IMR-90 (cell line): ENCODE results near the gene LIMK2. TPM values are rescaled to one million over a fixed set of nuclear protein-coding genes. Genes with fewer than 3 reads are reported as not detected.

ENCODE experiments used
- ATAC-seq: fragments of 200-7000 bp; cut with Tn5 transposase; 2 replicates; pipeline ENCODE4 v1.9.1; 2020; ENCODE audit warnings: low read depth, mild to moderate bottlenecking, moderate library complexity
- BruUV-seq: library from RNA; stranded (reverse); fragments of 400-500 nt; replicated peaks from 2 replicates; lab custom pipeline; 2021; lab: Mats Ljungman, UMichigan
- CTCF ChIA-PET: fragments of 300-600 bp; formaldehyde crosslinking; extraction: SDS; loops from one replicate; lab custom pipeline; 2021; ENCODE audit warnings: antibody characterized with exemption; lab: Yijun Ruan, JAX
- POLR2A ChIA-PET: fragments of 300-600 bp; sonication (Branson Sonifier 250); formaldehyde crosslinking; loops from one replicate; lab custom pipeline; 2022; ENCODE audit warnings: antibody characterized with exemption; ENCODE audit not compliant: unreplicated experiment; lab: Charles Lee
- DNase-seq: peaks from one replicate; pipeline ENCODE4 v3.0.0; 2013
- H2AFZ ChIP-seq: replicated peaks from 2 replicates; pipeline ENCODE3; 2013; ENCODE audit warnings: low read length, mild to moderate bottlenecking; ENCODE audit not compliant: poor library complexity
- H2AK5ac ChIP-seq: 2 replicates; pipeline ENCODE4 v1.6.1; 2013; ENCODE audit warnings: low read depth, low read length, inconsistent platforms
- H2AK9ac ChIP-seq: replicated peaks from 2 replicates; pipeline ENCODE3; 2013; ENCODE audit warnings: mild to moderate bottlenecking, low read depth, low read length, moderate library complexity; ENCODE audit not compliant: poor library complexity
- H2BK120ac ChIP-seq: 2 replicates; pipeline ENCODE4 v1.6.1; 2013; ENCODE audit warnings: low read depth, low read length, inconsistent platforms
- H2BK15ac ChIP-seq: 3 replicates; pipeline ENCODE4 v1.6.1; 2013; ENCODE audit warnings: low read depth, low read length, inconsistent platforms
- H2BK20ac ChIP-seq: 2 replicates; pipeline ENCODE4 v1.6.1; 2013; ENCODE audit warnings: low read depth, mild to moderate bottlenecking, inconsistent platforms, low read length, moderate library complexity
- H2BK5ac ChIP-seq: 2 replicates; pipeline ENCODE4 v1.6.1; 2013; ENCODE audit warnings: mild to moderate bottlenecking, low read depth, low read length, inconsistent platforms; ENCODE audit not compliant: poor library complexity, severe bottlenecking
- H3K14ac ChIP-seq: replicated peaks from 2 replicates; pipeline ENCODE4 v1.6.1; 2013; ENCODE audit warnings: low read depth, low read length, inconsistent platforms
- H3K18ac ChIP-seq: 2 replicates; pipeline ENCODE4 v1.6.1; 2013; ENCODE audit warnings: low read depth, low read length, control low read depth
- H3K23ac ChIP-seq: 2 replicates; pipeline ENCODE4 v1.6.1; 2013; ENCODE audit warnings: low read depth, low read length, inconsistent platforms
- H3K27ac ChIP-seq: 2 replicates; pipeline ENCODE4 v1.5.1; 2013; ENCODE audit warnings: mild to moderate bottlenecking, control low read depth, low read length; ENCODE audit not compliant: insufficient read depth
- H3K27me3 ChIP-seq: 2 replicates; pipeline ENCODE4 v1.6.1; 2013; ENCODE audit warnings: low read length; ENCODE audit not compliant: control insufficient read depth, insufficient read depth
- H3K36me3 ChIP-seq: 2 replicates; pipeline ENCODE4 v1.6.1; 2013; ENCODE audit warnings: low read length, mixed read lengths; ENCODE audit not compliant: control insufficient read depth, insufficient read depth
- H3K4ac ChIP-seq: 2 replicates; pipeline ENCODE4 v1.6.1; 2013; ENCODE audit warnings: low read depth, low read length, inconsistent platforms
- H3K4me1 ChIP-seq: 2 replicates; pipeline ENCODE4 v1.6.1; 2013; ENCODE audit warnings: low read length, mixed read lengths; ENCODE audit not compliant: control insufficient read depth, insufficient read depth
- H3K4me2 ChIP-seq: 2 replicates; pipeline ENCODE4 v1.6.1; 2013; ENCODE audit warnings: low read depth, mild to moderate bottlenecking, control low read depth, low read length, moderate library complexity
- H3K4me3 ChIP-seq: 2 replicates; pipeline ENCODE4 v1.5.1; 2013; ENCODE audit warnings: low read depth, mild to moderate bottlenecking, control low read depth, low read length, moderate library complexity; ENCODE audit not compliant: insufficient read depth
- H3K56ac ChIP-seq: 2 replicates; pipeline ENCODE4 v1.6.1; 2013; ENCODE audit warnings: low read length, inconsistent platforms; ENCODE audit not compliant: insufficient read depth; ENCODE audit errors: extremely low read depth
- H3K79me1 ChIP-seq, 2 experiments: 2 replicates each; pipeline ENCODE4 v1.6.1; 2013; ENCODE audit warnings: low read length in 2 of 2, inconsistent platforms in 1 of 2, low read depth in 1 of 2
- H3K9ac ChIP-seq: 2 replicates; pipeline ENCODE4 v1.6.1; 2013; ENCODE audit warnings: low read depth, low read length, control low read depth
- H3K9me1 ChIP-seq: 2 replicates; pipeline ENCODE4 v1.6.1; 2013; ENCODE audit warnings: low read length, inconsistent platforms; ENCODE audit not compliant: insufficient read depth
- H3K9me3 ChIP-seq: 2 replicates; pipeline ENCODE4 v1.6.1; 2013; ENCODE audit warnings: low read length; ENCODE audit not compliant: control insufficient read depth, insufficient read depth
- H4K20me1 ChIP-seq: 2 replicates; pipeline ENCODE4 v1.6.1; 2013; ENCODE audit warnings: low read length, inconsistent platforms; ENCODE audit not compliant: insufficient read depth
- H4K5ac ChIP-seq: 2 replicates; pipeline ENCODE4 v1.6.1; 2013; ENCODE audit warnings: mild to moderate bottlenecking, low read depth, low read length, control low read depth
- H4K8ac ChIP-seq, 2 experiments: 2 replicates each; pipeline ENCODE4 v1.6.1; 2013; ENCODE audit warnings: low read depth in 2 of 2, low read length in 2 of 2, control low read depth in 1 of 2, inconsistent platforms in 1 of 2
- H4K91ac ChIP-seq: 2 replicates; pipeline ENCODE4 v1.6.1; 2013; ENCODE audit warnings: low read depth, low read length, inconsistent platforms; ENCODE audit not compliant: insufficient read depth
- BHLHE40 ChIP-seq: fragments of 150-350 bp; IDR thresholded peaks from 2 replicates; pipeline ENCODE4 v1.6.1; 2016; ENCODE audit warnings: mild to moderate bottlenecking, low read depth, low read length
- ELK1 ChIP-seq: fragments of 150-350 bp; IDR thresholded peaks from 2 replicates; pipeline ENCODE4 v1.6.1; 2016; ENCODE audit warnings: low read depth, mild to moderate bottlenecking, low read length, moderate library complexity, borderline replicate concordance
- MAFK ChIP-seq: IDR thresholded peaks from 2 replicates; pipeline ENCODE4 v1.6.1; 2012; ENCODE audit warnings: low read depth, low read length, improper control_type of control experiment
- RAD21 ChIP-seq: IDR thresholded peaks from 2 replicates; pipeline ENCODE4 v1.6.1; 2012; ENCODE audit warnings: low read length, improper control_type of control experiment
- RFX5 ChIP-seq: IDR thresholded peaks from 2 replicates; pipeline ENCODE4 v1.8.0; 2012; ENCODE audit warnings: low read depth, mild to moderate bottlenecking, low read length, moderate library complexity
- SMC3 ChIP-seq: fragments of 150-350 bp; IDR thresholded peaks from 2 replicates; pipeline ENCODE4 v1.6.1; 2016; ENCODE audit warnings: low read depth, mild to moderate bottlenecking, antibody characterized with exemption, low read length, moderate library complexity
- WGBS, 2 experiments: methylation state at CpG; one replicate each; pipeline versions ENCODE4 v1.1.5 to v1.1.7; 2013; ENCODE audit warnings: missing lambda C conversion rate in 2 of 2; ENCODE audit not compliant: insufficient read length in 1 of 2; ENCODE audit errors: extremely low coverage in 2 of 2; 5-methylcytosine and 5-hydroxymethylcytosine counted together
- dilution Hi-C: fragments of 300-500 bp; cut with HindIII; formaldehyde crosslinking; loops from one replicate; pipeline ENCODE4 v1.14.3; 2018; ENCODE audit warnings: low sequenced_read_pairs; ENCODE audit not compliant: unreplicated experiment
- in situ Hi-C: fragments of 300-500 bp; cut with MboI; formaldehyde crosslinking; loops from 3 replicates; pipeline ENCODE4 v1.14.3; 2019; ENCODE audit warnings: low sequenced_read_pairs, inconsistent platforms, mixed read lengths
- intact Hi-C: fragments of 100-400 bp; cut with micrococcal nuclease; formaldehyde crosslinking; loops from 2 replicates; pipeline ENCODE4 v1.10.0; 2022
- polyA plus RNA-seq, 3 experiments: library from polyadenylated mRNA; depleted of rRNA; stranded (reverse); fragments of >200 nt; gene quantifications; 2 replicates each; pipeline ENCODE4 v1.2.3, GENCODE V29; 2012; ENCODE audit warnings: low replicate concordance in 1 of 3
- total RNA-seq: library from RNA; depleted of rRNA; stranded (reverse); fragments of >200 nt; gene quantifications from 2 replicates; pipeline ENCODE4 v1.2.3, GENCODE V29; 2012
- TF ChIP-seq, protein P1 (sequence below): conservative IDR thresholded peaks from 2 replicates; pipeline ENCODE4 v1.5.1; 2012; ENCODE audit warnings: mild to moderate bottlenecking, low read depth, low read length, improper control_type of control experiment

Gene LIMK2
- total and polyA plus RNA-seq, 2 of the 4 experiments (the other 2 are of a cell fraction): 14.5 to 31.9 TPM

GRCh38 chr22:31300896-31301295 is 88.8 kb downstream of the LIMK2 start:
- H4K91ac ChIP-seq: no peak overlapping the region
- H3K27me3 ChIP-seq: no peaks in the 10 kb centered on the region
- intact Hi-C loops: no loop called here
- no peaks in the 10 kb centered on the region for H3K9me3 ChIP-seq
- no peak overlapping the region for H2BK15ac ChIP-seq
- ChIA-PET CTCF (interaction anchor here (4.3 kb wide), 1 partner anchor 12 kb away, joined by 16 read pairs; no protein-coding TSS in a partner anchor), POLR2A (no interaction called here)
- H4K5ac ChIP-seq: no peak overlapping the region
- H3K9me1 ChIP-seq: no peaks in the 10 kb centered on the region
- BruUV-seq: no TSS peak
- no peak overlapping the region for H2AK5ac ChIP-seq
- no peak overlapping the region for H2BK20ac ChIP-seq
- no peak overlapping the region for H3K27ac ChIP-seq
- no peak overlapping the region for H3K4me2 ChIP-seq
- peaks cover 2% of the 10 kb centered on the region; the same call in 1 of the 2 replicates for H3K4me1 ChIP-seq
- H3K23ac ChIP-seq: no peak overlapping the region
- 80% methylated on average over 2 of the region's 3 CpGs; no CpG with 5 or more reads in 1 of the 2 experiments for WGBS, 2 experiments
- in situ Hi-C loops: no loop called here
- no peak for ATAC-seq
- no peak overlapping the region for H3K4me3 ChIP-seq
- no peak overlapping the region for H4K8ac ChIP-seq
- TF ChIP-seq MAFK (no peak), BHLHE40 (no peak), SMC3 (no peak), ELK1 (no peak), RAD21 (no peak), RFX5 (no peak)
- TF ChIP-seq, protein P1, sequence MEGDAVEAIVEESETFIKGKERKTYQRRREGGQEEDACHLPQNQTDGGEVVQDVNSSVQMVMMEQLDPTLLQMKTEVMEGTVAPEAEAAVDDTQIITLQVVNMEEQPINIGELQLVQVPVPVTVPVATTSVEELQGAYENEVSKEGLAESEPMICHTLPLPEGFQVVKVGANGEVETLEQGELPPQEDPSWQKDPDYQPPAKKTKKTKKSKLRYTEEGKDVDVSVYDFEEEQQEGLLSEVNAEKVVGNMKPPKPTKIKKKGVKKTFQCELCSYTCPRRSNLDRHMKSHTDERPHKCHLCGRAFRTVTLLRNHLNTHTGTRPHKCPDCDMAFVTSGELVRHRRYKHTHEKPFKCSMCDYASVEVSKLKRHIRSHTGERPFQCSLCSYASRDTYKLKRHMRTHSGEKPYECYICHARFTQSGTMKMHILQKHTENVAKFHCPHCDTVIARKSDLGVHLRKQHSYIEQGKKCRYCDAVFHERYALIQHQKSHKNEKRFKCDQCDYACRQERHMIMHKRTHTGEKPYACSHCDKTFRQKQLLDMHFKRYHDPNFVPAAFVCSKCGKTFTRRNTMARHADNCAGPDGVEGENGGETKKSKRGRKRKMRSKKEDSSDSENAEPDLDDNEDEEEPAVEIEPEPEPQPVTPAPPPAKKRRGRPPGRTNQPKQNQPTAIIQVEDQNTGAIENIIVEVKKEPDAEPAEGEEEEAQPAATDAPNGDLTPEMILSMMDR: no peak
- H2BK120ac ChIP-seq: no peak overlapping the region
- no peak overlapping the region for H3K14ac ChIP-seq
- no peak overlapping the region for H3K4ac ChIP-seq
- H2AK9ac ChIP-seq: no peak overlapping the region
- H2BK5ac ChIP-seq: no peak overlapping the region
- no peaks in the 10 kb centered on the region for H4K20me1 ChIP-seq
- H2AFZ ChIP-seq: no peak overlapping the region
- H3K9ac ChIP-seq: no peak overlapping the region
- H3K18ac ChIP-seq: no peak overlapping the region
- dilution Hi-C loops: no loop called here
- H3K79me1 ChIP-seq: no peaks in the 10 kb centered on the region
- no peak overlapping the region for H3K56ac ChIP-seq
- DNase-seq: no peak
- H3K36me3 ChIP-seq: no peaks in the 10 kb centered on the region
